Activated CD8-positive, alpha-beta memory T cell treated with anti-CD3 and anti-CD28 coated beads, Interleukin-2, amount 50 U/mL, for 1 hour (primary cell): ENCODE results near the gene LRRN4CL.
"Not testable (repeated sequence)": the region's sequence is repeated elsewhere in the genome, so short reads cannot be mapped to it uniquely, and the experiment has no call there.

ENCODE experiments used
- DNase-seq: peaks from one replicate; pipeline ENCODE4 v3.0.0-alpha.2; 2020; ENCODE audit errors: extremely low read depth

The LRRN4CL gene

DNA sequence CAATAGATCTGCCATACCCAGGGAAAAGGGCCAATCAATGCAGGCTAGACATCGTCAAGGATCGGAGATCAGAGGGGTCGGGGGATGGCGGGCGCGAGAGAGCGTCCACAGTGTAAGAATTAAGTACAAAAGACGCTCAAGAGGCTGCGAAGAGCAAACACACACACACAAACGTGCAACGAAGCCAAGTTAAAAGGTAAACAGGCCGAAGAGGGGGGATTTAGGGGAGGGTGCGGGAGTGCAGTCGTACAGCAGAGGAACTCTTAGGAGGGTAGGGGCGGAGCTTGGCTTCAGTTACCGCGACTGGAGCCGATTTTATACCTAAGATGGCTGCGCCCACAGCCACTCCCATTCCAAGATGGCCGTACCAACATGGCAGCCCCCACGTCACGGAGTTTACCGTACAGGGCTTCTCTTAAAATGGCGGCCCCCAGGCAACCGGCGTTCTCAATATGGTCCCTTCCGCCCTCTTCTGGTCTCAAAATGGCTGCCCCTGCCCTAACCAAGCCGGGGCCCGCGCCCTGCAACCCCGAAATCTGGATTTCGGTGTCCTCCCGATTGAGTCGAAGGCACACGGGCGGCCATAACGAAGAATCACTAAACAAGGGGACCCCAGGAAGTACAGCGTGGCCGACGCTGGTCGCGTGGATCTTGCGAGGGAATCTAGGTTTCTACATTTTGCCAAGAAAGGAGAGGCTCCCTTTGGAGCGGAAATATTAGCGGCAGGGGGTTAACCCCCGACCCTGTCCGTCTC is 20.1 kb upstream of the LRRN4CL start:
- peak; percentile 94 for DNase-seq

DNA sequence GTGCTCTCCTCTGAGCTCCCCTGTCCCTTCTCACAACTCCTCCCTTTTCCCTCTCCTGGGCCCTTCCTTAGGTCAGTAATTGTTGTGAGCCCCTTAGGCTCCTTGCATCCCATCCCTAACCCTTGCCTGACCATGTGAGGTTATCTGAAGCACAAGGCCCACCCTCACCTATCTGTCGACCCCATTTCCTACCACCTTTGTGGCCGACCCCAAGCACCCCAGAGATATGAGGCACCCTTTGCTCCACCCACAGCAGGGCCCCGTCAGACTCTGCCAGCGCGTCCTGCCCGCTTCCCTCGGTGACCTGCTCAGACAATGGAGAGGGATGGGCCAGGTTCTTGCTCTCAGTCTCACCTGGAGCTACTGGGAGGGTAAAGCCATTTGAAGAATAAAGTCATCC is 19.5 kb upstream of the LRRN4CL start:
- DNase-seq = no peak

DNA sequence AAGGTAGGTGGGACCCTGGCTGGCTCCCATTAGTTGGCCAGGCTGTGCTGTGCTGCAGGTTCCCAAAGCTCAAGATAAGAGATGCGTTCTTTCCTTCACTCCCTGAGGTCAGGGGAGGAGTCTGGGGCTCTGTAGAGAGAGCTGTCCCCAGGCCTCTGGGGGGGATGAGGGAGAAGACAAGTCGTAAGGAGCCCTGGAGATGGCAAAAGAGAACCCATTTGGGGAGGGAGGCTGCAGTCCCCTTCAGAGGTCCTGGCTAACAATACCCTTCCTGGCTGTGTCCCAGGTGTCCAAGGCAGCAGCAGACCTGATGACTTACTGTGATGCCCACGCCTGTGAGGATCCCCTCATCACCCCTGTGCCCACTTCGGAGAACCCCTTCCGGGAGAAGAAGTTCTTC is 19.1 kb upstream of the LRRN4CL start:
- DNase-seq = no peak

DNA sequence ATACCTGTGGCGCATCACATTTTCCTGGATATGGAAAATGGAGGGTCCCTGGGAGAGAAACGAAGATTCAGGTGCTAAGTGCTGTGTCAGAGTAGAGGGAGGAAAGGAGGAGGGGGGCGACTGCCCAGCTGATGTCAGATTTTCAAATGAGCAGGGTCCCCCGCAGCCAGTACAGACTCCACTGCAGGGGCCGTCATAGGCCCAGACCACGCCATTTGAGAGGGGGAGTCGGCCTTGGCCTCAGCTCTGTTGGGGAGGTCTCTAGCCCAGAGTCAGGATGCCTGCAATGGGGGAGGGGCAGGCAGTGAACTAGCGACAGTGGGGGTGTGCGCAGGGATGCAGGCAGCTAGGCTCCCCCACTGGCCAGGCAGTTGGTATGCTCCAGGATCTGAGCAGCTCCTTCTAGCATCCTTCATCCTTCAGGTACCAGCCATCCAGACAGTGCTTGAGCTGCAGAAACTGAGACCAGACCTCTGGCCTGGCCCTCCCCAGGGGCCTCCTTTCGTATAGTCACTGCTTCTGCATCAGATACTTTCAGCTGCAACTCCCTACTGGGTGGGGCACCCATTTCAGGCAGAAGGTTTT is 18.0 kb upstream of the LRRN4CL start, which contains the start of the genes BSCL2 and GNG3:
TSS of gene BSCL2 (minus strand) at position 148 of the 585 bp plus-strand sequence. CDS start 229 bp downstream, outside the sequence.
TSS of gene GNG3 (plus strand) at position 400 of the 585 bp plus-strand sequence. CDS start 620 bp downstream, outside the sequence.
- DNase-seq = no peak

DNA sequence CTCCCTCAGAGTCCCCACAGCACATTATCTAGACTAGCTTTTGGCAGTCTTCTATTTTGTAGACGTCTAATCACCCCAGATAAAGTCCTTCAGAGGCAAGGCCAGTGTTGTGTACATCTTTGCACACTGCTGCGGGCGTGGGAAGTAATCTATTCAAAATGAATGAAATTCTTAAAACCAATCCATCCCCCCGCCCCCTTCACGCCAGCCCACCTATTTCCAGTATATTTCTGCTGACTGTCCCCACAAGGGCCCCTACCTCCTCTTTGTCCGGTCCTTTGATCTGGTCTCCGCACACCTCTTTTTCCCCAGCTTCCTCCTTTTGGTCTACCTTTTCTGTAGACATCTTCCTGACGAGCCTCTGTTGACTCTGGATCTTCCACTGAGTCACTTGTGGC is 17.5 kb upstream of the LRRN4CL start:
- no peak for DNase-seq

DNA sequence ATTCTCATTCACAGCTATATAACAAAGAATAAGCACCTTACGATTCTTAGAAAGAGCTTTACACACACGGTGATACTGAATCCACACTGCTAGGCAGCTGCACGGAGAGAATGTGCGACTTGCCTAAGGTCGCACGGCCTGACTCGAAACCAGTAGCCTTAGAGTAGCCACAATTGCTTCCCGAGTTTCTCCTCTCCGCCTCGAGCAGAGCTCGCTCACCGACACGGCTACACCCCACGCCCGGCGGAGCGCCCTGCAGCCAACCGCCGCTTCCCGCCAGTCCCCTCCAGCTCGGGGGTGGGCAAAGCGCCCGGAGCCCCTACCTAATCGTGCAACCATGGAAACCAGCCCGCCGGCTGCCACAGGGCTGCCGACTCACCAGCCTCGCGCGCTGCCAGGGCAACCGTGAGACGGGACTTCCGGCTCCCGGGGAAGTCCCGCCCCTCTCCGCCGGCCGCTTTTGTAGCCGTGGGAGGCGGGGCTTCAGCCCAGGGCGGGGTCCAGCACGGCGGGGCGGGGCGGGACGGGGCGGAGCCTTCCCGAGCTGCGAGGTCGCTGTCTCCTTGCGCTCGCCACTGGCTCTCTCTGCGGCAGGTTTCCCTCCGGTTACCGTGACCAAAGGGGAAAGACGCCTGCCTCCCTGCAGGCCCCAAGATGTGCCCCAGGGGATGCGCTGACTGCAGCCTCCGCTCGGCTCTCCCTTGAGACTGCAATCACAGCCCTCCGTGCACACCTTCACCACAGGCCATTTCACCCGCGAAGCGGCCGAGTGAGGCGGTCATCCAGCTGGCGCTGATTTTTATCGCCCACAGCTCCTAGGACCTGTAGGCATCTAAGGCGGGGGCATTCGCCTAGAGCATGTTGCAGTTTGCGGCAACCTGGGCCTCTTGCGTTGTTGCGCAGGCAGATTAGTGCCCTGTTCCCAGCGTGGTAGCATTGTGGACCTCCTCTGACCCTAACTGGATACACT is 16.8 kb upstream of the LRRN4CL start:
- peak; percentile 87 for DNase-seq

DNA sequence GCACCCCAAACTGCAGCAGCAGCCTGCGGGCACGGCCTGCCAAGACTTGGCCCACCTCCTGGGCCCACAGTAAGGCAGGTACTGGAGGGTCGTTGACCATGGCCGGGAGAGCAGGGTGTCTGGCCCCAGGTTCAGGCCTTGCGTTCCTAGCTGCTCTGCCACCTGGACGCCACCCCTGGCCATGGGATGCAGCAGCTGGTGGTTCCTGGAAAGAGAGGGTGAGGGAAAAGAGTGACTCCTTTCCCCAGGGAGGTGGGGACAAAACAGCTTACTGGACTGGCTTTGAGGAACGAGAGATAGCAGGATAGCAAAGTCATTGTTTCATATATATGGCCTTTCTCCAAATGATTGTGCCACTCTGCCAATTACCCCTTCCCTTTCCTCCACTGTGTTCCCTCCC is 16.1 kb upstream of the LRRN4CL start:
- no peak for DNase-seq

DNA sequence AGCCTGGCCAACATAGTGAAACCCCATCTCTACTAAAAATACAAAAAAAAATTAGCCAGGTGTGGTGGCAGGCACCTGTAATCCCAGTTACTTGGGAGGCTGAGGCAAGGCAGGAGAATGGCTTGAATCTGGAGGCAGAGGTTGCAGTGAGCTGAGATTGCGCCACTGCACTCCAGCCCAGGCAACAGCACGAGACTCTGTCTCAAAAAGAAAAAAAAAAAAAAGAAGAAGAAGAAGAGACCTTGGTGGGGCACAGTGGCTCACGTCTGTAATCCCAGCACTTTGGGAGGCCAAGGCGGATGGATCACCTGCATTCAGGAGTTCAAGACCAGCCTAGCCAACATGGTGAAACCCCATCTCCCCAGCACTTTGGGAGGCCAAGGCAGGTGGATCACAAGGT is 14.6 kb upstream of the LRRN4CL start:
- DNase-seq = not testable (repeated sequence)

DNA sequence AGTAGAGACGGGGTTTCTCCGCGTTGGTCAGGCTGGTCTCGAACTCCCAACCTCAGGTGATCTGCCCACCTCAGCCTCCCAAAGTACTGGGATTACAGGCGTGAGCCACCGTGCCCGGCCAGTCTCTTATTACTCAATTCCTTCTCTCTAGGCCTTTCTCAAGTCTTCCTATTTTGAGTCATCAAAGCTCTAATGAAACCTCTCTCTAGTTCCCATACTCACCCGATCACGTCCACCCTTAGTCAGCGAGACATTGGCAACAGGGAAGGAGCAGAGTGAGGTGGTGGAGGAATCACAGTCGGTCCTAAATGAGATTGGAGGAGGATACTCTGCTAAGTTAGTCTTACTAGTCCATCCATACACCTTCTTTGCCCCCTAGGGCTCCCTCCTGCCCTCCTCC is 12.9 kb upstream of the LRRN4CL start:
- no peak for DNase-seq

DNA sequence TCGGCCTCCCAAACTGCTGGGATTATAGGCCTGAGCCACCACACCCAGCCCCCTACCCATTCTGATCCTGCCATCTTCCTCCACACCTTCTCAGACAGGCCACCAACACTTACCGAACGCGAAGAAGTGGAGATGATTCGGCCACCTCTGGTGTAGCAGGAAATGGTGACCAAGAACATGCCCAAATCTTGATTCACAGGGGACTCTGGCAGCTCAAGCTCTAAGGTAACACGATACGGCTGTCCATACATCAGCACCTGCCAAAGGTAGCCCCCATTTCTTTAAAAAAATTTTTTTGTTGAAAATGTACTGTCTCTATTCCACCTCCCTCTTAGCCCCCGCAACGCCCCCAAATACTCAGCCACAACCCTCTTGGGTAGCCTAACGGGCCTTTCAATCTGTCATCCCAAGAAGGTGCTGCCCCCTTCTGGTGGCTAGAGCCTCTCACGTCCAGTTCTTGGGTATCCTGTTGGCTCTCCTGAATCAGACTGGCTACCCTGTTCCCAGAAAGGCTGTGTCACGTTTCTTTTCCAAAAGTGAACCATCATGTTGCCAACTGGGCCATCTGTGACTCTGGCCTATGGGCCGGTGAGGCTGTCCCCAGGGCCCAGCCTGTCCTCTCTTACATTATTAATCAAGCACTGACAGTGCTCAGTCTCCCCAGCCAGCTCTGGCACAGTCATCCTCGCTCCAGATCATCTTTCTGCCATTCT is 5.3 kb upstream of the LRRN4CL start:
- DNase-seq = peak; percentile 54

DNA sequence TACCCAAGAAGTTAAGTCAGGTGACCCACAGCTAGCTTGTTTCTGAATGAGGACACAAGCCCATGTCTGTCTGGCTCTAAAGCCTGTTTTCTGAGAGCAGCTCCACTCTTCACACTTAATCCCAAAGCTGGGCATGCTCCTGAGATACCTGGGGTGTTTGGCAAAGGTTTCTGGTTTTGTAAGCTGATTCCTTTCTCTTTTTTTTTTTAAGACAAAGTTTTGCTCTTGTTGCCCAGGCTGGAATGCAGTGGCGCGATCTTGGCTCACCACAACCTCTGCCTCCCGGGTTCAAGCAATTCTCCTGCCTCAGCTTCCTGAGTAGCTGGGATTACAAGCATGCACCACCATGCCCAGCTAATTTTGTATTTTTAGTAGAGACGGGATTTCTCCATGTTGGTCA is 4.3 kb upstream of the LRRN4CL start:
- not testable (repeated sequence) for DNase-seq

DNA sequence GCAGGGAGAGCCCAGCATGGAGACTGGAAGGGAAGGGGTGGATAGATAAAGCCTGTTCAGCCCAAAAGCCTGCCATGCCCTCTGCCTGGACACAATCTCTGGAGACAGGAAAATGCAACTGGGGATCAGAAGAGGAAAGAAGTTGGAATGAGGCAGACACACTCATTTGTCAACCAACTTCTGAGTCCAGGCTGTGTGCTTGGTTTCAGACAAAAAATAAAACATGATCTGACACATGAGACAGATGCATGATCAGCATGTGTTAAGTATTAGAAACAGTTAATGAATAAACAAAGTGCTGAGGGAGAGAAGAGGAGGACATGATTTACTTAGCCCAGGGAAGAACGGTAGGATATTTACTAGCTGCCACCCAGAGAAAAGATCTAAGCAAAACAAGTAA is 839 bp downstream of the LRRN4CL start:
- DNase-seq = no peak

DNA sequence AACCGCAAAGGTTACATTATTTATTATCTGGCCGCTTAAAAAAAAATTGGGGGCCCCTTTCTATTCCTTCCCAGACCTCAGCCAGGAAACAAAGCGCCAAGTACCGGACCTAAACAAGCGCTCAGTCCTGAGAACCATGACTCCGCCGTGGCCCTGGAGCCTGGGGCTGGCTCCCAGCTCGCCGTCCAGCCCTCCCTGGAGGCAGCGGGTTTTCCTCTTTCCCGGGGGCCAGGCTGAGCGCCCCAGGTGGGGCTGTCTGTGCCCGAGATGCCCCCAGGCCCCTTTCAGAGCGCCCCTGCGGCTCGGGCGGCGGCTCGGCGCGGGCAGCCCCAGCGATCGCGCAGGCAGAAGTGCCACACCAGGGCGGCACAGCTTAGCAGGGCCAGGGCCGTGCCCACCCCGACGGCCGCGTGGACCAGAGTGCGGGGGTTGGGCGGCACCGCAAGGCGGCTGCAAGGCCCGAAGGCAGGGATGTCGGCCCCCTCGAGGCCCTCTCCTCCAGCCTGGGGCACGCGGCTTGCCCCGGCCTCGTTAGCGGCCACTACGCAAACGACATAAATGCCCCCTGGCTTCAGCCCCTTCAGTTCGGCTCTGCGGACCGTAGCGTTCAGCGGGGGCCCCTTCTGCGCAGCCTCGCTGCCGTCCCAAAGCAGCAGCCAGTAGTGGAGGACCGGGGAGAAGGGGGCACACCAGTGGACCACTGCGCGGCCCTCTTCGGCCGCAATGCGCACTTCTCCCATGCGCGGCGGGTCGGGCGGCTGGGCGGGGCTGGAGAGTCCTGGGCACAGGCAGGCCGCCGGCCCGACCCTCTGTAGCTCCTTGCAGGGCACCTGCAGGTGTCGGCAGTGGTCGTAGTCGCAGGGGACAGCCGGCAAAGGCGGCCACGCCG is 1.6 kb downstream of the LRRN4CL start:
- no peak for DNase-seq

DNA sequence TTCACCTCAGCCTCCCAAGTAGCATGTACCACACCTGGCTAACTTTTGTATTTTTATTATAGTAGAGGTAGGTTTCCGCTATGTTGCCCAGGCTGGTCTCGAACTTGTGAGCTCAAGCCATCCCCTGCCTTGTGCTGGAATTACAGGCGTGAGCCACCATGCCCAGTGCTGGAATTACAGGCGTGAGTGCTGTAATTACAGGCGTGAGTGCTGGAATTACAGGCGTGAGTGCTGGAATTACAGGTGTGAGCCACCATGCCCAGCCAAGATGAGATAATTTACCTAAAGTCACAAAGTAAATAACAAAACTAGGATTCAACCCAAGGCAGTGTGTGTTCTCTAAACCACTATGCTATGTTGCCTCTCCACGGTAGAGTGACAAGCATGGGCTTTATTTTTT is 6.8 kb downstream of the LRRN4CL start:
- DNase-seq = no peak

DNA sequence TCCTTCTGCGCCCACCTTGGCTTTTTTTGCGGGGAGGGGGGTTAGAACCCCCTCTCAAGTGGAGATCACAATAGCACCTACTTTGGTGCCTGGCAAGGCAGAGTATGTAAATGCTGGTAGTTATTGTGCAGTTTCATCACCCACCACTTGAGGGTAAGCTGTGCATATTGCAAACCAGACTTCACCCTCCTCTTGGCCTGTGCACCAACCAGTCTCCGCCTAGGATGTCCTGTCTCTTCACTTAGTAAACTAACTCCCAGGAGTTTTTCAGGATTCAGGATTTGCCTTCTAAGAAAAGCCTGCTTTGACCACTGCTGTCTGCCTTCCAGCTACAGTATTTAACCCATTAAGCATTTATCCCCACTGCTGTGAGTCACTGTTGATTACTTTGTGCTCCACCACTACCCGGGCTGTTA is 8.5 kb downstream of the LRRN4CL start:
- no peak for DNase-seq

DNA sequence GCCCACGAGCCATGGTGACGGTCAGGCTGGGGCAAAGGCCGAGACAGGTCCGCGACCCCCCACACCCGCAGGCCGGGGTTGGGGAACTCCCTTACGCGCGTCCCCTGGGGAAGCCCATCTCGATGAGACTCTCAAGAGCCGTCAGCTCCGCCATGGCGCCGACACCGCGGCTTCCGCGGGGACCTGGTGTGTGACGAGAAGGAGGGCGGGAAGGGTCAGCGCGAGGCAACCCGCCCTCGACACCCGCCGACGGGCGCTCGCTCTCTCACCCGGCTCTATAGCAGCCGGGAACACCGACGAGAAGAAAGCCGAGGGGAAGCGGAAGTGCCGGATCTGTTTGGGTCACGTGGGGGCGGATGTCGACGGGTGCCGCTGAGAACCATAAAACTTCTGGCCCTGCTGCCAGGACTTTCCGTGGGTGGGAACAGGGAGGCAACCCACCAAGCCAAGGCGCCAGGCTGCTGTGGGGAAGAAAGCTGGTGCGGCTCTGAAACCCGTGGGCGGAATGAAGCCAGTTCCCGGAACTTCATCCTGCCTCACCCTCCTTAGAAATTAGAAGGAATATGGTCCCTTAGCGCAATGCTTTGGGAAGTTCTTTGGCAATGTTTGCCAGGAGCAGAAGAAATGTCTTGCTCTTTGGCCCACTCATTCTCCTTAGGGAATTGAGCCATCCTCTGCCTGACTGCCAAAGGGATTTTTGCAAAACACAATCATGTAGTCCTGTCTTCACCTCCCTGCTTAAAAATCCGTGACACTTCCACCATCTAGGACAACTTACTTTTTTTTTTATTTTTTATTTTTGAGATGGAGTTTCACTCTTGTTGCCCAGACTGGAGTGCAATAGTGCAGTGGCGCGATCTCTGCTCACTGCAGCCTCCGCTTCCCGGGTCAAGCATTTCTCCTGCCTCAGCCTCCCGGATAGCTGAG is 10.3 kb downstream of the LRRN4CL start, which contains the start of gene UBXN1:
TSS of gene UBXN1 (minus strand) at position 304 of the 927 bp plus-strand sequence. CDS start at position 154, 150 bp downstream.
- DNase-seq = peak; percentile 50

DNA sequence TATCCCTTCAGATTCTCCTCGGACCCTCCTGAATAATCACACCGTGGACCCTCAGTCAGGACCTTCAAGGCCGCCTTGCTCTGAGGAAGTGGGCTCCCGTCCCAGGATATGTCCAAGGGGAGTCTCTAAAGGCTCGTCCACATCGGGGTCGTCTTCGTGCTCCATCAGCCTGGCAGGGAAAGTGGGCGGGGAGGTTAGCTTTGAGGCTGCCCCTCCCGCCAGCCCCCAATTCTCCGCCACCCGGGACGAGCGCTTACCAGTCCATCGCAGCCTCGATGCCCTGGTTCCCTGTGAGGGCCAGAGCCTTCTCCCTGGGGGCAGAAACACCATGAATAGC is 10.9 kb downstream of the LRRN4CL start:
- DNase-seq = no peak

DNA sequence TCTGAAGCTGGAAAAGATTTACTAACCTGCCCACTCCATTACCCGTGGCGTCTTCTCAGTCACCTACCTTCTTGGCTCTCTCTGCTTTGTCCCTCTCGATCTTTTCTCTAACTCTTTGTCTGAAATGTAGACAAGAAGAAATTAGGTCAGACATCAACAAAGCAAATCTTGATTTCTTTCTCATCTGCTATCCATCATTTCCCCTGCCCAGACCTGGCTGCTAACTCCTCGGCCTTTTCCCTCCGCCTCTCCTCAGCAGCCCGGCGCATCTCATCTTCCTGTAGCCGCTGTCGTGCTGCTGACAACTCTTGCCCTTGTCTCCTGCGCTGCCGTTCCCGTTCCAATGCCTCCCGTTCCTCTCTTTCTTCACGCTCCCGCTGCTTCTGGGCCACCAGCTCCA is 11.6 kb downstream of the LRRN4CL start:
- DNase-seq = no peak

DNA sequence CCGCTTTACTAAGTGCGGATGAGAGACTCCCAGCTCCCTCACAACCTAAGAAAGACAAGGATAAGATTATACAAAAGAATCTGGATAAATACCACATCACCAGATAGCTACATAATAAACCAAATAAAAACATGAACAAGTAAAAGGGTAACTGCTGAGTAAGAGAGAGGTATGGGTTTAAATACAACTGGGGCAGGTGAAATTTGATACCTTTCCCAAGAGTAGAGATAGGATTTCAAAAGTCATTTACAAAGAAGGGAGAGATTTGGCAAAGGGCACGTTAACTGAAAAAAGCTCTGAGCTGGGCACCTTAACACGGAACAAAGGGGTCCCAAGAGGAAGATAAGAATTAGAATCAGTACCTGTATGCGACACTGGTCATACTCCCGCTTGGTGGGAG is 12.2 kb downstream of the LRRN4CL start:
- DNase-seq = no peak
